Activated T-cell treated with anti-CD3 and anti-CD28 coated beads, Interleukin-2, amount 50 U/mL, for 4 hours (primary cell): ENCODE data around the gene COL6A3. TPM values are rescaled to one million over a fixed set of nuclear protein-coding genes. Genes with fewer than 3 reads are reported as not detected.

ENCODE experiments used
- ATAC-seq, 2 donors: fragments of 200-7000 bp; cut with Tn5 transposase; one replicate each; pipeline ENCODE4 v1.10.0; 2021
- DNase-seq: peaks from one replicate; pipeline ENCODE4 v3.0.0-alpha.2; 2020
- H3K27me3 Mint-ChIP-seq: one replicate; pipeline ENCODE4 v1.8.0; 2021; ENCODE audit warnings: low read depth, mixed read lengths
- H3K36me3 Mint-ChIP-seq: one replicate; pipeline ENCODE4 v1.8.0; 2022; ENCODE audit warnings: mixed read lengths; ENCODE audit not compliant: insufficient read depth
- H3K4me1 Mint-ChIP-seq: one replicate; pipeline ENCODE4 v1.8.0; 2021; ENCODE audit warnings: low read depth, mixed read lengths
- H3K4me3 Mint-ChIP-seq: one replicate; pipeline ENCODE4 v1.8.0; 2021; ENCODE audit warnings: mild to moderate bottlenecking, moderate library complexity, mixed read lengths
- H3K9me3 Mint-ChIP-seq: one replicate; pipeline ENCODE4 v1.8.0; 2021; ENCODE audit warnings: mixed read lengths
- total RNA-seq, 3 donors: library from RNA; stranded (reverse); gene quantifications; one replicate each; pipeline ENCODE4 v1.2.1, GENCODE V29; 2021

Gene COL6A3
- total RNA-seq, 3 donors from 2014 or later, result 19.2 to 33.2 (median 19.4) TPM

DNA sequence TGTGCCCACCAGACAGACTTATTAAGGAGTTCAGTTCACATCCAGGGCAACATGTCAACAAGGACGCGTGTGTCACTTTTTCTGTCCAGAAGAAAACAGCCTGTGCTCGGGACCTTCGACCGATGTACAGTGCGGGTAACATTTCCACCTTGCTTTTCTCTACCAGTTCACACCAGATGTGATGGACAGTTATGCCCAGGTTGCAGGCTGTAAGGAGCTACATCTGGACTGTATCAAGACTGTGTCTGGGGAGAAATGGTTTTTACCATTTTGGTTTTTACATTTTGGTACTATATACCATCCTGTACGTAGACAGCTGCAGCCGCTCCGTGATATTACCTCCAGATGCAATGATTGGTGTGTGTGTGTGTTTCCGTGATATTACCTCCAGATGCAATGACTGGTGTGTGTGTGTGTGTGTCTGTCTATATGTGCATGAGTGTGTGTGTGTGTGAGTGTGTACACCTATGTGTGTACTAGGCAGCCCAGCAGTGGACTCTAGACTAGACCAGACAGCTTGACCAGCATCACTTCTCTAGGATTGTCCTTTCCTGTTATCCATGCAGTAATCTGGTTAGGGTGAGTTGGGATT lies 118.0 kb downstream of the COL6A3 start:
- Mint-ChIP-seq H3K9me3 (peaks cover 3% of the 10 kb centered on the region), H3K4me3 (no peak overlapping the region), H3K4me1 (peaks cover 7% of the 10 kb centered on the region), H3K27me3 (peaks cover 26% of the 10 kb centered on the region), H3K36me3 (no peaks in the 10 kb centered on the region)
- no peak for DNase-seq
- no peak for ATAC-seq

DNA sequence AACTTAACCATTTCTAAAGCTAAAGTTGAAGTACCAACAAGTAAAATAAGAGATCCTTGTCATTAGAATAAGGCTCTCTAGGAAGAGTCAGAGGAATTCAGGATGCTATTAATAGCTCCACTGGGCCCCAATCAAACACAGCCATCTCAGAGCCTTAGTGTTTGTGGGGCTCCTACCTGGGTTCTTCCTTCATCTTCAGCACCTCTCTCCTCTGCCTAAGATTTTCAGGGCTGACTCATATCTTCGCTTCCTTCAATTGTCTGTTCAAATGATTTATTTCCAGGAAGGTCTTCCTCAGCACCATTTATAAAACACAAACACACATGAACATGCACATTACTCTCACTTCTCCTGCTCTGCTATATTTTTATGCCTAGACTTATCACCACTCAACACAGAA lies 119.5 kb downstream of the COL6A3 start:
- Mint-ChIP-seq H3K4me1 (peaks cover 9% of the 10 kb centered on the region), H3K9me3 (peaks cover 3% of the 10 kb centered on the region), H3K36me3 (no peaks in the 10 kb centered on the region), H3K4me3 (no peak overlapping the region), H3K27me3 (peaks cover 31% of the 10 kb centered on the region)
- DNase-seq, result no peak
- no peak for ATAC-seq

DNA sequence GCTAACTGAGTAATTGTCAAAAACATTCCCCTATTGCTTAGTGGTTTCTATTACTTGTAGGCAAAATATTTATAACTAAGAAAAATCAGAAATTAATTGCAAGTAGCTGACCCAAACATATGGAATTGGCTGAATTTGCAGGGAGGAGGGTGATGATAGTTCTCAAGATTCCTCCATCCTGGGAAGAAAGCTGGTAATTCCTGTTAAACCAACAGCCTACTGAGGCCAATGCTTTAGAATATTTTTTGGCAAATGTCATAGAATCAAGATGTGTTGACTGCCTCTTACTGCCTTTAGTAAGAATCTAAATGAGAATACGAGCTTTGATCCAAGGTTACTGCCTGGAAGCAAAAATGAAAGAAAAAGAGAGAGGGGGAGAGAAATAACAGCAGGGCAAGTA lies 120.0 kb downstream of the COL6A3 start:
- Mint-ChIP-seq H3K27me3 (peaks cover 35% of the 10 kb centered on the region), H3K4me1 (peaks cover 9% of the 10 kb centered on the region), H3K9me3 (peaks cover 3% of the 10 kb centered on the region), H3K36me3 (no peaks in the 10 kb centered on the region), H3K4me3 (no peak overlapping the region)
- no peak for ATAC-seq
- no peak for DNase-seq

DNA sequence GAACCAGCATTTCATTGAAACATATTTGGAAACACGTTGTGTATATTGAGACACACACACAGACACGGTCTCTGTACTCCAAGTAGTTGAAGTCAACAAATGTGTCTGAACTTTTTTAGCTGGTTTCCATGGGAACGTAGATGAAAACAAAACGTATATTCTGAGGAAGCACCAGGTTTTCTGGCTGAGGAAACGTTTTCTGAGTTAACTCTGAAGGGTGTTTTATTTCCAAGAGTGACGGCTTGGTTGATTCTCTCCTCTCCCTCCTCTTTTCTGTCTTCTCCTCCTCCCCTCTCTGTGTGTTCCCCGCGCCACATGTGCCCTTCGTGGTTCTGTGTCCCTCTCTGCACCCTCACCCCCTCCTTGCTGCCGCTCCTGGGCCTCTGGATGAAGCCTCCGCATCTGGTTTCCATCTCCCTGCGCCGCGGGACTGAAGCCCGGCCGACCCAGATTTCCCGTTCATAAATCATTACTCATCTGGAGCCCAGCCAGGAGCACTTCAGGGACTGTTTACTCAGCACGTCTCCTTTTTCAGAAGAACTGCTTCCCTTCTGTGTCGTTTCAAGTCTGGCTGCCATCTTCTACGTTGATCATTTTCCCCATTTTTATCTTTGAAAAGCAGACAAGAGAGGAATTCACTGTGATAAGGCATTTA lies 122.7 kb downstream of the COL6A3 start:
- Mint-ChIP-seq H3K4me1 (peaks cover 9% of the 10 kb centered on the region), H3K27me3 (peaks cover 37% of the 10 kb centered on the region), H3K36me3 (no peaks in the 10 kb centered on the region), H3K4me3 (peak overlapping the region; percentile 57), H3K9me3 (peaks cover 3% of the 10 kb centered on the region)
- ATAC-seq (peak; percentile 23 to 50), DNase-seq (no peak)

DNA sequence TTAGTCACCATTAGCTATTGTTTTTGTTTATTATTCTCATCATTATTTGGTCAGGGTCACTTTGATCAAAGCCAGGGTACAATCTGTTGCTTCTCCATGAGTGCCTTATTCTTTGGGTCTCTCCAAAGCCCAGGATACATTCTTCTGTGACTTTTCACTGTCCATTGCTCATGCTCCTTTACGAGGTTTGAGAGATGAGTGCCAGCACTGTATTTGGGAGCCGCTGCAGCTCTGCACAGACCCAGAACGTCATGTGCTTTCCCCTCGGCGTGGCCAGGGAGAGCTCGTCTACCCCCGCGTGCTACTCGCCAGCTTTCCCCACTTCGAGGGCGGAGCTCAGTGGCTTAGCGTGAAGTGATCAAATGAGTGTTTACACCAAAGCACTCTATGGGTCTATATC lies 123.7 kb downstream of the COL6A3 start:
- no peak for ATAC-seq
- no peak for DNase-seq
- no peaks in the 10 kb centered on the region for H3K36me3 Mint-ChIP-seq
- peaks cover 9% of the 10 kb centered on the region for H3K4me1 Mint-ChIP-seq
- no peak overlapping the region for H3K4me3 Mint-ChIP-seq
- peaks cover 34% of the 10 kb centered on the region for H3K27me3 Mint-ChIP-seq
- peaks cover 3% of the 10 kb centered on the region for H3K9me3 Mint-ChIP-seq

DNA sequence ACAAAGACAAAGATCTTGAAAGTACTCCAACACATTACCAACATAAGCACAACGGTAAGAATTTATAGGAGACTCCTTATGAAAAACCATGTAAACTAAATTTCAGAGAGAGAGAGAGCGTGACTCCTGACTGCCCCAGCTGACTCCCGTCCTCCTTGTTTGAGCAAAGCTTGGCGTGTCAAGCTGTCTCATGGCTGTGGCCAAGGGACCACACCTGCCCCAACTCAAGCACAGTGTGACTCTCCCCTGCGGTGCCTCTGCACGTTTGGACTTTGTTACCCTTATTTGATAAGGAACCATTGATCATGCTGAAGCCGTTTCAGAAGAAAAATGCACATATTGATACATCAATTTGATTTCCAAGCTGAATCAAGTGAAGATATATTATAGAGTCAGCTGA lies 124.8 kb downstream of the COL6A3 start:
- Mint-ChIP-seq H3K9me3 (no peaks in the 10 kb centered on the region), H3K4me1 (peaks cover 9% of the 10 kb centered on the region), H3K27me3 (peaks cover 34% of the 10 kb centered on the region), H3K36me3 (no peaks in the 10 kb centered on the region), H3K4me3 (no peak overlapping the region)
- no peak for ATAC-seq
- DNase-seq, result no peak

DNA sequence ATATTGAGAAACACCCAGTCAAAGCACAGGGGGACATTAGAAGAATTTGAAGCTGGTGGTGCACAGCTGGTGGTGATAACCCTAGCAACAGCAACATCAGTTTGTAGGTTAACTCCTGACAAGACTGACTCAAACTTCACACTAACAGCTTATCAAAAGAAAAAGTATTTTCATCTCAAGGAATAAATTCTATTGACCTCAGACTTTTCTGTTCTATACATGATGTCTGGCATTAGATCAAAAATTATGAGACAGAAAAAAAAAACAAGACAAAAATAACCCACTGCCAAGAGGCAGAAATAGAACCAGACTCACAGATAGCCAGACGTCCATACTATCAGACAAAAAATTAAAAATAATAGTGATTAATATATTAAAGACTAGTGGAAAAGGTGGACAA lies 126.1 kb downstream of the COL6A3 start:
- DNase-seq, result no peak
- no peak overlapping the region for H3K4me3 Mint-ChIP-seq

DNA sequence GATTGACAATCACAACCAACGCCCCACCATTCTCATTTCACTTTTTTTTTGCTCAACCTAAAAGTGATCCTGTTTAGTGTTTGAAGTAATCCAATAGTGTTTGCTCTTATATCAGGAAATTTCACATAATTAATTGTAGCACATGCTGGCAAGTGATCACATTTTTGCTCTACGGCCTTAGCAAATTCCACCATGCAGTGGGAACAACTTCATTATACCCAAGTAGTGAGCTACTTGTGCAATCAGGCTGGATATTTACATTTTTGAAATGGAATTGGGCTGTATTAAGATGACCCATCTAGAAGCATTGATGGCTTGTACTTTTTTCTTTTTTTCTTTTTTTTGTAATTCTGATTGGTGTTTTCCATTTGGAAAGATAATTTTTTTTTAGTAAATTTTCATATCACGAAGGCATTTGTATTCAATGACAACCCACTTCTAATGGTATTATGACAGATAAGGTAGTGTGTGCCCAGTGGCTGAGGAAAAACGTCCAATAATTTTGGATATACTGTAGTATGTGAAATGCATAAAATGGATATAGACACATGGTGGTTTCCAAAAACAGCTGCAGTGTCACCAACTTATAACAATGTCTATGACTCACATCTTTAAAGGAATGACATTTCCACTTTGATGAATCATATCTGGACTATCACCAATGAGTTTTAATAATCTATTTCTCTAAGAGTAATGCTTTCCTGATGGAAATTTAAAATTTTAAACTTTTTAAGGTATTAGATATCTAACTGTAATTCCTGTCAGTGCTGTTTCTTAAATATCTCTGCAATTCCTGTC lies 130.6 kb downstream of the COL6A3 start:
- Mint-ChIP-seq H3K4me3 (no peak overlapping the region), H3K27me3 (peaks cover 23% of the 10 kb centered on the region), H3K9me3 (no peaks in the 10 kb centered on the region), H3K36me3 (no peaks in the 10 kb centered on the region), H3K4me1 (no peaks in the 10 kb centered on the region)
- ATAC-seq, result peak in 1 of 2 donors; percentile 48
- DNase-seq, result no peak

More for the DNA sequence above, 126.1 kb downstream of the COL6A3 start:
- ATAC-seq, result no peak
- H3K4me1 Mint-ChIP-seq, result peaks cover 9% of the 10 kb centered on the region
- H3K27me3 Mint-ChIP-seq, result peaks cover 32% of the 10 kb centered on the region
- no peaks in the 10 kb centered on the region for H3K36me3 Mint-ChIP-seq
- no peaks in the 10 kb centered on the region for H3K9me3 Mint-ChIP-seq

DNA sequence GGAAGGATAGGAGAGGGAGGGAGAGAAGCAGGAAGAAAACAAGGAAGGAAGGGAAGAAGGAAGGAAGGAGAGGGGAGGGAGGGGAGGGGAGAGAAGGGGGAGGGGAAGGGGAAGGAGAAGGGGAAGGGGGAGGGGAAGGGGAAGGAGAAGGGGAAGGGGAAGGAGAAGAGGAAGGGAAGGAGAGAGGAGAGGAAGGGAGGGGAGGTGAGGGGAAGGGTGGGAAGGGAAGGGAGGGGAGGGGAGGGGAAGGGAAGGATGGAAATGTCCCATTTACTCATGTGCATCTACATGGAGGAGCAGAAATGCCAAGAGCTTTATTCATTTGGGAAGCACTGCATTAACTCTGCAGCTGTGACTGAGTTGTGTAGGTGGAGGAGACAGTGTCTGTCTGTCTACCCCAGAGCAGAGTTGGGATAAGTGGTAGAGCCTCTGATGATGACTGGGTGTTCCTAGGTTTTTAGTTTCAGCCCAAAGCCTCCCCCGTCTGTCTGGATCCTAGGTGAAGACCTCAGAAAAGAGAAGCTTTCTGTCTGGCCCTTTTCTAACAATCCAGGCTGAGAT lies 131.3 kb downstream of the COL6A3 start:
- no peaks in the 10 kb centered on the region for H3K9me3 Mint-ChIP-seq
- H3K27me3 Mint-ChIP-seq, result peaks cover 21% of the 10 kb centered on the region
- ATAC-seq (no peak), DNase-seq (no peak)
- H3K36me3 Mint-ChIP-seq, result no peaks in the 10 kb centered on the region
- no peaks in the 10 kb centered on the region for H3K4me1 Mint-ChIP-seq
- no peak overlapping the region for H3K4me3 Mint-ChIP-seq

DNA sequence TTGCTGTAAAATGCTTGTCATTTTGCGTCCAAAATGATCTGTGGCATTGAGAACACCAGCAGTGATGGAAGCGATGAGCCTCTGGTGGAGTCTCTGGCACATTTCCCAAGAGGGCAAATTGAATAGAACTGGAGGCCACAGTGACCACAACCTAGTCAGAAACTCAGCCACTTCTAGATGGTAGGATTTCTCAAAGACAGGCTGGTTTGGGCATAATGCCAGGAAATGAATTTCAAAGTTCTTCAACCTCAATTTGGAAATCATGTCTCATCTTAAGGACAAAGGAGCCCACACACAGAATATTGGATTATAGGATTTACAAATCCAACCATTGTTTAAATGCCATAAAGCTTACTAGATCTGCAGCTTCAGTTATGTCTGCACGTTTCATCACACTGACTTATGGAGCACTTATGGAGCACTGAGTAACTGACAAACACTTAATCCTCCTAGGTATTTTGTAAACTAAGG lies 132.1 kb downstream of the COL6A3 start:
- no peak for DNase-seq
- Mint-ChIP-seq H3K27me3 (peaks cover 14% of the 10 kb centered on the region), H3K36me3 (no peaks in the 10 kb centered on the region), H3K4me1 (no peaks in the 10 kb centered on the region), H3K9me3 (no peaks in the 10 kb centered on the region), H3K4me3 (no peak overlapping the region)
- ATAC-seq, result no peak

DNA sequence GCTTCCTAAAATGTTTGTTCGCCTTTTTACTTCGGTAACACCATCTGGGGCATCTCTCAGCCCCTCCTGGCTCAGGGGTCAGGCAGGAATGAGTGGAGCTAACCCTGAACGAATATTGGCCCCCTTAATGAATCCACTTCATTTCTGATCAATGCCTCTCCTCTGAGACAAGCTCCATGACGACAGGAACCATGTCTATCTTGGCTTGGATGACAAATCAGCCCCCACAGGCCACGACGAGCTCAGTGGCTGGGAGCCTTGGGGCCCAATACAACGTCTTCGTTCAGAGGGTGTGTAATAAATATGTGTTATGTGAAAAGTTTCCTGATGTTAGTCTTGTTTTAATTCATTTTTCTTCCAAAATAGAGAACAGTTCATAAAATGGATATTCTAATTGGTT lies 133.0 kb downstream of the COL6A3 start:
- no peaks in the 10 kb centered on the region for H3K36me3 Mint-ChIP-seq
- H3K4me3 Mint-ChIP-seq, result no peak overlapping the region
- ATAC-seq, result no peak
- H3K27me3 Mint-ChIP-seq, result peaks cover 11% of the 10 kb centered on the region
- H3K9me3 Mint-ChIP-seq, result no peaks in the 10 kb centered on the region
- DNase-seq, result no peak
- H3K4me1 Mint-ChIP-seq, result no peaks in the 10 kb centered on the region

DNA sequence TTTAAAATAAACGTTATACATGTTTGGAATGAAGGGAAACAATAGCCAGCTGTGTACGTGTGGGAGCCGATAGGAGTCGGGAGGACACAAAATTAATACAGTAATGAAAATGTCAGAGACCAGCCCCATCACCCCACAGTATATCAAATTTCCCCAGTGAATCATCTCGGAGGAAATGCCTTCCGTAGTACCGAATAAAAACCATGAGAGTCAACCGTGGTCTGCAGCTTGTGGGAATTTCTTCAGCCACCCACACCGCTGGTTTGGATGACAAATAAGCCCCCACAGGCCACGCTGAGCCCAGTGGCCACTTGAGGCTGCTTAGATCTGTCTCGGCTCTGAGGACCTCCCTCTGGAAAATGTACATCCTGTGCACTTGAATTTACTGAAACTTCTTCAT lies 133.7 kb downstream of the COL6A3 start:
- Mint-ChIP-seq H3K4me1 (no peaks in the 10 kb centered on the region), H3K27me3 (peaks cover 11% of the 10 kb centered on the region), H3K9me3 (no peaks in the 10 kb centered on the region), H3K36me3 (no peaks in the 10 kb centered on the region), H3K4me3 (no peak overlapping the region)
- no peak for DNase-seq
- no peak for ATAC-seq

DNA sequence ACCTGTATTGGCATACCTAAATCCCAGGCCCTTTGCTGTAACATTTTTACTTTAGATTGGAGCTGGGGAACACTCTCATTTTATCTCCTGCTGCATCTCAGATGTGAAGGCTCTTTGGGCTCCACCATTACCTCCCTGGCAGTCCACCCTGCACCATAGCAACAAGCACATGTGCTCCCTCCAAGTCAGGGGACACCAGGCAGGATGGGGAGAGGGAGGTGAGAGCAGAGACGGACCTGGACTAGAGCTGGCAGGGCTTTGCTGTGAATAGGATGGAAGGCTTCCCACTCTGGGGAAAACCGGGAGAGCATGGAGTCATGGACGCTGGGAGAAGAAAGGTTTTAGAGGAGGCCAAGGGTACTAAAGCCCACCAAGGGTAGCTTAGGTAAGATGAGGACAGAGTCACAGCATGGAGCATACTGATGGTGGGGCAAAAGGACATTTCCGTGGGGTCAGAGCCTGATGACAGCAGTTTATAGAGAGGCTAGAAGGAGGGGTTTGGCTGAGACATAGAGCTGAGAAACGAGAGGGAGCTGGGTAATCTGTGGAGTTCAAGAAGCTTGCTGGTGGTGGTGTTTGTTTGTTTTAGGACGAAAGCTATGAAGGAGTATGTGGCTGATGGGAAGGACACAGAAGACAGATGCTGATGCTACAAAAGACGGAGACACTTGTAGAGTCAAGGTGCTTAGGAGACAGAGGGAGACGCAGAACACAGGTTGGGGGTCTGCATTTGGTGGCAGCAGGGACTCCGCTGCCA lies 134.8 kb downstream of the COL6A3 start:
- ATAC-seq (no peak), DNase-seq (no peak)
- Mint-ChIP-seq H3K36me3 (no peaks in the 10 kb centered on the region), H3K9me3 (no peaks in the 10 kb centered on the region), H3K4me3 (no peak overlapping the region), H3K27me3 (peaks cover 11% of the 10 kb centered on the region), H3K4me1 (no peaks in the 10 kb centered on the region)

DNA sequence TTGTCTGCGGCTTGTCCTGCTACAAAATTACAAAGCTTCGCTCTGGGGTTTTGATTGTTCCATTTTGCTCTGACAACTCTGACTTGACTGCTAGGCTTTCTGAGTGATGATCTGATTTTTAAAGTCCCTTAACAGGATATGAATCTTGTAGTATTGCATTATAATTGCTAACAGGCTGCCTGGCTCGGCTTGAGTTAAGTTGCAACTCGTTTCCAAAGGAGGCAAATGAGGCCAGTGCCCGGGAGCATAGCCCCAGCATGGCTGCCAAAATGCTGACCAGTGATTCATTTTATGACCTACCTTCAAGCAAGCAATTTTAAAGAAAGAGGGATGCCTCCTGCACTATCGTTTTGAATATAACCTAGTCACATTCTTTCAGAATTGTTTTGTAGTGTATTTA lies 135.4 kb downstream of the COL6A3 start:
- no peak overlapping the region for H3K4me3 Mint-ChIP-seq
- H3K27me3 Mint-ChIP-seq, result peaks cover 11% of the 10 kb centered on the region
- ATAC-seq, result no peak
- H3K36me3 Mint-ChIP-seq, result no peaks in the 10 kb centered on the region
- no peaks in the 10 kb centered on the region for H3K9me3 Mint-ChIP-seq
- DNase-seq, result no peak
- H3K4me1 Mint-ChIP-seq, result no peaks in the 10 kb centered on the region
